HepG2 (cell line): ENCODE results near the gene PTCD1. TPM values are rescaled to one million over a fixed set of nuclear protein-coding genes. Genes with fewer than 3 reads are reported as not detected.

ENCODE experiments used
- GATA4 ChIP-seq: sonication (generic); IDR thresholded peaks from 2 replicates; pipeline ENCODE4 v1.6.1; 2016; ENCODE audit warnings: antibody characterized with exemption, low read depth, borderline replicate concordance
- GZF1 ChIP-seq: sonication (generic); formaldehyde crosslinking; IDR thresholded peaks from 2 replicates; pipeline ENCODE4 v1.5.1; 2020; ENCODE audit warnings: mild to moderate bottlenecking, missing genetic modification reagents
- HNF1A ChIP-seq, 2 experiments: sonication (generic) in 1 of 2; formaldehyde crosslinking in 1 of 2; IDR thresholded peaks; 2 replicates each; pipeline versions ENCODE4 v1.4.0 to v1.6.1; 2016 to 2020; ENCODE audit warnings: borderline replicate concordance in 1 of 2, low read depth in 1 of 2, mild to moderate bottlenecking in 1 of 2, missing genetic modification reagents in 1 of 2
- HOXD1 ChIP-seq: sonication (generic); formaldehyde crosslinking; IDR thresholded peaks from 2 replicates; pipeline ENCODE4 v1.5.0; 2020; ENCODE audit warnings: missing genetic modification reagents
- MYC ChIP-seq: sonication (generic); formaldehyde crosslinking; IDR thresholded peaks from 2 replicates; pipeline ENCODE4 v1.9.0; 2021; ENCODE audit warnings: missing genetic modification reagents, borderline replicate concordance
- NCOR1 ChIP-seq: fragments of 200-600 bp; sonication (generic); IDR thresholded peaks from 2 replicates; pipeline ENCODE4 v1.7.0; 2017; ENCODE audit warnings: antibody characterized with exemption, low read length, borderline replicate concordance
- NFE2L1 ChIP-seq: sonication (generic); formaldehyde crosslinking; IDR thresholded peaks from 2 replicates; pipeline ENCODE4 v1.4.0; 2020; ENCODE audit warnings: missing genetic modification reagents, mild to moderate bottlenecking, borderline replicate concordance
- NONO ChIP-seq, 2 experiments: fragments of 450-650 bp in 1 of 2; sonication (generic) in 1 of 2; formaldehyde crosslinking in 1 of 2; IDR thresholded peaks in 1 of 2; conservative IDR thresholded peaks in 1 of 2; 2 replicates each; pipeline versions ENCODE4 v1.6.1 to v1.8.0; 2017 to 2022; ENCODE audit warnings: mild to moderate bottlenecking in 1 of 2, missing genetic modification reagents in 1 of 2, moderate library complexity in 1 of 2
- PHF5A ChIP-seq: IDR thresholded peaks from one replicate; pipeline ENCODE4 v1.6.1; 2018; ENCODE audit warnings: low read depth, missing genetic modification reagents; ENCODE audit not compliant: unreplicated experiment
- RBM39 ChIP-seq: fragments of 200-400 bp; formaldehyde crosslinking; IDR thresholded peaks from one replicate; pipeline ENCODE4 v1.6.1; 2018; ENCODE audit warnings: antibody characterized with exemption, mild to moderate bottlenecking, low read depth, low read length; ENCODE audit not compliant: poor library complexity, severe bottlenecking
- REXO4 ChIP-seq: sonication (generic); formaldehyde crosslinking; IDR thresholded peaks from 2 replicates; pipeline ENCODE4 v1.8.0; 2022; ENCODE audit warnings: missing genetic modification reagents, mild to moderate bottlenecking, borderline replicate concordance
- SETDB1 ChIP-seq: sonication (generic); formaldehyde crosslinking; IDR thresholded peaks from 2 replicates; pipeline ENCODE4 v1.5.1; 2020; ENCODE audit warnings: missing genetic modification reagents, mild to moderate bottlenecking, borderline replicate concordance
- TMF1 ChIP-seq: sonication (generic); formaldehyde crosslinking; IDR thresholded peaks from 2 replicates; pipeline ENCODE4 v1.8.1; 2022; ENCODE audit warnings: low read depth, missing genetic modification reagents
- TSC22D2 ChIP-seq: sonication (generic); formaldehyde crosslinking; IDR thresholded peaks from 2 replicates; pipeline ENCODE4 v1.5.1; 2020; ENCODE audit warnings: missing genetic modification reagents, mild to moderate bottlenecking, borderline replicate concordance
- ZBTB1 ChIP-seq: sonication (generic); formaldehyde crosslinking; IDR thresholded peaks from 2 replicates; pipeline ENCODE4 v1.4.0; 2020; ENCODE audit warnings: missing genetic modification reagents, borderline replicate concordance
- ZNF124 ChIP-seq: sonication (generic); formaldehyde crosslinking; IDR thresholded peaks from 2 replicates; pipeline ENCODE4 v1.4.0; 2020; ENCODE audit warnings: missing genetic modification reagents
- ZNF329 ChIP-seq: sonication (generic); formaldehyde crosslinking; IDR thresholded peaks from 2 replicates; pipeline ENCODE4 v1.9.0; 2021; ENCODE audit warnings: low read depth, mild to moderate bottlenecking, missing genetic modification reagents
- ZNF33A ChIP-seq: sonication (generic); formaldehyde crosslinking; IDR thresholded peaks from 2 replicates; pipeline ENCODE4 v1.5.1; 2020; ENCODE audit warnings: missing genetic modification reagents, mild to moderate bottlenecking, moderate library complexity, borderline replicate concordance
- ZNF576 ChIP-seq: sonication (generic); formaldehyde crosslinking; IDR thresholded peaks from 2 replicates; pipeline ENCODE4 v1.4.0; 2020; ENCODE audit warnings: mild to moderate bottlenecking, missing genetic modification reagents
- polyA plus RNA-seq, 8 experiments: library from polyadenylated mRNA; depleted of rRNA in 3 of 8; stranded (reverse) in 7 of 8; unstranded in 1 of 8; fragments of >200 nt; fragmentation: Illumina TruSeq in 4 of 8; extraction: Trizol in 4 of 8; gene quantifications; 2 replicates each; pipeline versions ENCODE4 v1.2.1 to v1.2.3, GENCODE V29; 2011 to 2016; ENCODE audit warnings: low read depth in 4 of 8, missing spikeins in 1 of 8, mixed read lengths in 1 of 8; ENCODE audit not compliant: insufficient read depth in 1 of 8
- total RNA-seq, 5 experiments: library from RNA; depleted of rRNA; stranded (reverse); fragments of >200 nt; fragmentation: Illumina TruSeq; extraction: Trizol; gene quantifications; 2 replicates each; pipeline ENCODE4 v1.2.3, GENCODE V29; 2016; ENCODE audit warnings: low read depth in 1 of 5

The PTCD1 gene
- total and polyA plus RNA-seq, 2 of the 13 experiments (the other 11 are each of a cell fraction or from before 2014, with no cell fraction given): 3.0 to 8.4 TPM

GRCh38 chr7:99408379-99409191 is 30.0 kb downstream of the PTCD1 start, which contains the start of the genes BUD31 and PDAP1 (continued):
- no peak for TF ChIP-seq ZNF33A (CRISPR knock-in tag)
- no peak for TF ChIP-seq TMF1 (CRISPR knock-in tag)
- peak; percentile 28; the same call in 1 of the 2 replicates for TF ChIP-seq TSC22D2 (CRISPR knock-in tag)
- no peak for TF ChIP-seq SETDB1 (CRISPR knock-in tag)
- no peak for TF ChIP-seq PHF5A
- 0 out of 2 replicates have a peak, but pooled peaks have one; percentile 47 for TF ChIP-seq NFE2L1
- TF ChIP-seq ZNF576 (CRISPR knock-in tag): no peak
- TF ChIP-seq GZF1 (CRISPR knock-in tag): 0 out of 2 replicates have a peak, but pooled peaks have one; percentile 36
- TF ChIP-seq ZBTB1 (CRISPR knock-in tag): no peak
- TF ChIP-seq ZNF329 (CRISPR knock-in tag): 0 out of 2 replicates have a peak, but pooled peaks have one; percentile 59
- TF ChIP-seq HNF1A (IDR thresholded peaks at IDR 0.05; ENCODE audit: low read depth): no peak
- TF ChIP-seq HNF1A (CRISPR knock-in tag; IDR thresholded peaks at IDR 0.05; ENCODE audit: borderline replicate concordance): peak; percentile 66; the same call in 1 of the 2 replicates
- no peak; the same call in none of the 2 replicates for TF ChIP-seq GATA4
- no peak for TF ChIP-seq RBM39
- peak; percentile 89; the same call in 1 of the 2 replicates for TF ChIP-seq MYC
- peak; percentile 60; the same call in 1 of the 2 replicates for TF ChIP-seq NCOR1
- TF ChIP-seq REXO4 (CRISPR knock-in tag): no peak
- no peak for TF ChIP-seq HOXD1 (CRISPR knock-in tag)
- peak; percentile 80 for TF ChIP-seq ZNF124 (CRISPR knock-in tag)
- TF ChIP-seq NONO (IDR thresholded peaks at IDR 0.05): no peak
- peak; percentile 94 for TF ChIP-seq NONO (CRISPR knock-in tag; conservative IDR thresholded peaks at IDR 0.05)
